HG03432 (cell line): ENCODE measurements around the gene MIA3.
"Not testable (repeated sequence)": the region's sequence is repeated elsewhere in the genome, so short reads cannot be mapped to it uniquely, and the experiment has no call there.

ENCODE experiments used
- ATAC-seq: cut with Tn5 transposase; IDR thresholded peaks from one replicate; pipeline ENCODE4 v1.9.1; 2021; ENCODE audit warnings: mild to moderate bottlenecking, moderate library complexity; ENCODE audit not compliant: unreplicated experiment

MIA3 gene

GRCh38 chr1:222618001-222618879, at the start of gene MIA3:
Gene MIA3, plus strand, starts transcription at chr1:222618097. Its CDS starts 14 bp downstream, at chr1:222618111.
- peak; percentile 67 for ATAC-seq

GRCh38 chr1:222570837-222571236, 47.1 kb upstream of the MIA3 start:
- ATAC-seq: no peak

GRCh38 chr1:222579316-222579715, 38.6 kb upstream of the MIA3 start:
- ATAC-seq: no peak

- ATAC-seq: peak; percentile 70
Observed at GRCh38 chr1:222582099-222582774, 35.7 kb upstream of the MIA3 start.

GRCh38 chr1:222583079-222583478, 34.8 kb upstream of the MIA3 start:
- ATAC-seq: peak; percentile 89

GRCh38 chr1:222586842-222587241, 31.1 kb upstream of the MIA3 start:
- no peak for ATAC-seq

- no peak for ATAC-seq
Observed at GRCh38 chr1:222588135-222588534, 29.8 kb upstream of the MIA3 start.

GRCh38 chr1:222589462-222590302, 28.2 kb upstream of the MIA3 start, which contains the start of gene TAF1A:
Gene TAF1A, minus strand, starts transcription at chr1:222589933.
- peak; percentile 100 for ATAC-seq

- no peak for ATAC-seq
Observed at GRCh38 chr1:222592171-222592570, 25.7 kb upstream of the MIA3 start.

GRCh38 chr1:222594789-222595188, 23.1 kb upstream of the MIA3 start:
- ATAC-seq: no peak

GRCh38 chr1:222596696-222597095, 21.2 kb upstream of the MIA3 start:
- no peak for ATAC-seq

- no peak for ATAC-seq
Observed at GRCh38 chr1:222600281-222600680, 17.6 kb upstream of the MIA3 start.

- ATAC-seq: no peak
Observed at GRCh38 chr1:222601257-222601656, 16.6 kb upstream of the MIA3 start.

GRCh38 chr1:222606757-222607156, 11.1 kb upstream of the MIA3 start:
- no peak for ATAC-seq

GRCh38 chr1:222609111-222609510, 8.8 kb upstream of the MIA3 start:
- ATAC-seq: not testable (repeated sequence)

GRCh38 chr1:222610728-222611127, 7.2 kb upstream of the MIA3 start:
- ATAC-seq: no peak

- ATAC-seq: no peak
Observed at GRCh38 chr1:222613627-222614026, 4.3 kb upstream of the MIA3 start.

- ATAC-seq: no peak
Observed at GRCh38 chr1:222616525-222616924, 1.4 kb upstream of the MIA3 start.

GRCh38 chr1:222617367-222617951, 438 bp upstream of the MIA3 start:
- peak; percentile 79 for ATAC-seq

- no peak for ATAC-seq
Observed at GRCh38 chr1:222618880-222619596, 1.1 kb downstream of the MIA3 start.
